Activated naive CD8-positive, alpha-beta T cell treated with anti-CD3 and anti-CD28 coated beads, Interleukin-2, amount 50 U/mL, for 24 hours (primary cell): Measurements from ENCODE around the gene FAHD1.

Experiments used
- ATAC-seq: fragments of 150-1000 bp; cut with Tn5 transposase; one replicate; pipeline ENCODE4 v1.10.0; 2021
- DNase-seq: peaks from one replicate; pipeline ENCODE4 v3.0.0; 2021
- H3K27ac Mint-ChIP-seq: one replicate; pipeline ENCODE4 v1.8.0; 2021; ENCODE audit warnings: mild to moderate bottlenecking, mixed read lengths
- H3K27me3 Mint-ChIP-seq: one replicate; pipeline ENCODE4 v1.8.0; 2021; ENCODE audit warnings: mixed read lengths
- H3K36me3 Mint-ChIP-seq: one replicate; pipeline ENCODE4 v1.8.0; 2021; ENCODE audit warnings: low read depth, mixed read lengths
- H3K4me1 Mint-ChIP-seq: one replicate; pipeline ENCODE4 v1.8.0; 2021; ENCODE audit warnings: mixed read lengths
- H3K4me3 Mint-ChIP-seq: one replicate; pipeline ENCODE4 v1.8.0; 2021; ENCODE audit warnings: mild to moderate bottlenecking, moderate library complexity, mixed read lengths
- H3K9me3 Mint-ChIP-seq: one replicate; pipeline ENCODE4 v1.8.0; 2021; ENCODE audit warnings: mixed read lengths

Gene FAHD1

DNA sequence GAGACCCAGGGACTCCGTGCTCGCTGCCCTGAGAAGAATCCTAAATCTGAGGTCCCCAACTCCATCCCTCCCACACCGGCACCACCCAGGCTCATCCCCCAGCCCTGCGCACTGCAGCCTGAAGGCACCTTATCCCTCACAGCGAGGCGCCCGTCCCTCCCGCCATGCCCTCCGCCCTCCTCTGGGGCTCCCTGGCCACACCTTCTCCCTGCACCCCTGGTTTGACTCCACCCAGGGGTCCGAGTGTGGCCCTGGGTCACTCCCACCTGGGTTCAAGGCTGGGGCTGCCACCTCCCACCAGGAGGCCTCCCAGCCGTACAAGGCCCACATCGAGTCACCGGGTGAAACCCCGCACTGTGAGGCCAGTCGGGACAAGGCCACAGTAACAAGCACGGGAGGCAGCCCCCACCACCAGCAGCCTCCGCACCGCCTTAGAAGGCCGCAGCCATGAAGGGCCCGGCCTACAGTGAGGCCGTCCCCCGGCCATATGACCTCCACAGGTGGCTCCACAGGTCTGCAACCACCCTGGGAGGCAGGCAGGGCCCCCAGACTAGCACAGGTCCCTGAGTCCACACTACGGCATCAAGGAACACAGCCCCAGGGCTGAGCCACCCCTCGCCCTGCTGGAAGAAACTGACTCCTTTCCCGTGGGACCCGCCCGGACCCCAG is 8.7 kb upstream of the FAHD1 start:
- DNase-seq = no peak
- H3K9me3 Mint-ChIP-seq = no peaks in the 10 kb centered on the region
- H3K27ac Mint-ChIP-seq = no peak overlapping the region
- peaks cover 6% of the 10 kb centered on the region for H3K36me3 Mint-ChIP-seq
- no peak for ATAC-seq
- no peak overlapping the region for H3K4me3 Mint-ChIP-seq
- H3K27me3 Mint-ChIP-seq = no peaks in the 10 kb centered on the region
- peaks cover 2% of the 10 kb centered on the region for H3K4me1 Mint-ChIP-seq

DNA sequence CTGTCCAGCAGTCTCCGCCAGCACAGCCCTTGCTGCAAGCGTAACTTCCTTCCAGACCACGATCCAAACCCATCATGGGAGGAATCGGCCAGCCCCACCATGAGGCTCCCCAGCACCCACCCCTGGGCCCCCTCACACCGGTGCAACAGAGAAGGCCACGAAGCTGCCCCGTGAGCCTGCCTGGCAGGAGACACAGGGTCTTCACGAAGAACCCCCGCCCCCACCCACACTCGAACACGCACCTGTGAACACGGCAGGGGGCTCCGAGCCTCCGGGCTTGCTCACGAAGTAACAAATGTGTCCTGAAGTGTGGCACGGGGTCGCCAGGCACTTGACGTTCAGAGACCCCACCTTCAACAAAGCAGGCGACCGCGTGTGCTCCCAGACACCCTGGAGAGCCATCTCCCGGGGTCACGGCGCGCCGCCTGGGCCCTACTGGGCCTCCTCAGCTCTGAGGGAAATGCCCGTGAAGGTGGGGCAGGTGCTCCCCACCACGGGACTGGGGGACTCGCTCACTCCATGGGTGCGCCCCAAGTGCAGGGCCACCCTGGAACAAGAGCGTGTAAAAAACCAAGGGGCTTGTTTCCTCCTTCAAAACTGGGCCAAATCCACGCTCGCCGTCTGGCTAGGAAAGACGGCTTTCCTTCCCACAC is 8.0 kb upstream of the FAHD1 start:
- H3K27ac Mint-ChIP-seq = no peak overlapping the region
- H3K4me3 Mint-ChIP-seq = no peak overlapping the region
- peaks cover 5% of the 10 kb centered on the region for H3K4me1 Mint-ChIP-seq

DNA sequence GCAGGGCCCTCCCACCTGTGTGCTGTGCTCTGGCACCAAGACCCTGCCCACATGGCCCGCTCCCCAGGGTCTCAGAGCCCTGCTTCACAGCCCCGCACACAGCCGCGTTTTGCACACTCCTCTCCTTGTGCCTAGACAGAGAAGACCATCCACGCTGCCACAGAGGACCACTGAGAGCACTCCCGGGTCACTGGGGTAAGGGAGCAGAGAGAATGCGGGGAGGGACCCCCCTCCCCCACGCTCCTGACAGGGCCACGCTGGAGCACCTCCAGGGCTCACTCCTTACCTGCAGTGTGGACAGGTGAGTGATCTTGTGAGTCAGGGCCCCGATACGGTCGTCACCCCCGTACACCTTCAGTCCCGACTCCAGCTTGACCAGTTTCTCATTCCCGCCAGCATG is 7.4 kb upstream of the FAHD1 start:
- DNase-seq = no peak
- Mint-ChIP-seq H3K27ac (no peak overlapping the region), H3K36me3 (peaks cover 3% of the 10 kb centered on the region), H3K4me1 (peaks cover 10% of the 10 kb centered on the region), H3K9me3 (no peaks in the 10 kb centered on the region), H3K27me3 (no peaks in the 10 kb centered on the region), H3K4me3 (no peak overlapping the region)
- ATAC-seq = no peak

More for the DNA sequence above, 8.0 kb upstream of the FAHD1 start:
- peaks cover 3% of the 10 kb centered on the region for H3K36me3 Mint-ChIP-seq
- no peak for DNase-seq
- ATAC-seq = no peak
- no peaks in the 10 kb centered on the region for H3K27me3 Mint-ChIP-seq
- H3K9me3 Mint-ChIP-seq = no peaks in the 10 kb centered on the region

DNA sequence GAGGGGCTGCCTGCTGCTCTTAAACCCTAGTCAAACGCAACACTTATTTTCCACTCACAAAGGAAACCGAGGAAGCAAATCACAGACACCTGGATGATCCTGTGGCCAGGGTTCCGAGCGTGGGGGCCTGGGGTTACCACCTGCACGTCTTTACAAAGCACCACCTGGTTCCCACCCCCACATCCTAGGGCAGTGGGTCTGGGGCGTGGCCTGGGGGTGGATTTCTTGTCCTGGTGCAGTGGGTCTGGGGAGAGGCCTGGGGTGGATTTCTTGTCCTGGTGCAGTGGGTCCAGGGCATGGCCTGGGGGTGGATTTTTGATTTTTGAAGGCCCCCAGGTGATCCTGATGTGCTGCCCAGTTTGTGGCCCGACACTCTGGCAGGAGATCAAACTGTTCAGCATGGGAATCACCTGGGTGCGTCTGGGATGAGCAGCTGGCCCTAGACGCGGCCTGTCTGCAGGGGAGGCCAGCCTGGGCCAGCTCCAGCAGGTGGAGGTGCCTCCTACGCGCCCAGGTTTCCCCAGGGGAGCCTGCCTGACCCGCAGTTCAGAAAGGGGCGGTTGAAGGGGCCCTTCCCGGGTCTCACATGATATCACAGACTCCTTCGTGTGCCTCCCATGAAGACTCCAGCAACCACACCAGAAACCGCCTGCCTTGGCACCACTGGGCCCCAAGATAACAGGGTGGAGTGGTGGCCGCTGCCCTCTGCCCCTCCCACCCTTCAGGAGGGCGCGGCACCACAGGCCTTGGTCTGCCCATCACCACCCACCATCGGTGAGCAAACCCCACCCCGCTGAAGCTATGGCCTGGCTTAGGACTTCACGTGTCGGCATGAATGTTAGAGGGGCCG is 6.7 kb upstream of the FAHD1 start:
- Mint-ChIP-seq H3K27me3 (no peaks in the 10 kb centered on the region), H3K4me3 (no peak overlapping the region), H3K9me3 (no peaks in the 10 kb centered on the region), H3K4me1 (peaks cover 13% of the 10 kb centered on the region), H3K27ac (no peak overlapping the region), H3K36me3 (peaks cover 1% of the 10 kb centered on the region)
- ATAC-seq (no peak), DNase-seq (no peak)

DNA sequence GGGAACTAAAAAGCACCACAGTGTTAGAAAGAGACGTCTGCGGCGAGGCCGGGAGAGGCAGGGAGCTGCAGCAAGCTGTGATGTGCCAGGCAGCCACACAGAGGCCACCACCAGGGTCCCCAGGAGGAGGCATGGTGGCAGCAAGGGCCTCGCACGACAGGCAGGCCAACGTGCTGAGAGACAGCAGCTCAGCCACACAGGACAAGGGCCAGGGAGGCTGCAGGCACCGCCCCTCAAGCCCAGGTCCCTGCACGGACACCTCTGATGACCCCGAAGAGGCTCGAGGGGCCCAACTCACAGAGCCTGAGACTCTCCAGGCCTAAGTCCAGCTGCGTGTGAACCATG is 6.1 kb upstream of the FAHD1 start:
- no peaks in the 10 kb centered on the region for H3K36me3 Mint-ChIP-seq
- H3K9me3 Mint-ChIP-seq = no peaks in the 10 kb centered on the region
- H3K27ac Mint-ChIP-seq = no peak overlapping the region
- ATAC-seq (no peak), DNase-seq (no peak)
- H3K4me1 Mint-ChIP-seq = peaks cover 19% of the 10 kb centered on the region
- H3K4me3 Mint-ChIP-seq = no peak overlapping the region
- H3K27me3 Mint-ChIP-seq = no peaks in the 10 kb centered on the region

DNA sequence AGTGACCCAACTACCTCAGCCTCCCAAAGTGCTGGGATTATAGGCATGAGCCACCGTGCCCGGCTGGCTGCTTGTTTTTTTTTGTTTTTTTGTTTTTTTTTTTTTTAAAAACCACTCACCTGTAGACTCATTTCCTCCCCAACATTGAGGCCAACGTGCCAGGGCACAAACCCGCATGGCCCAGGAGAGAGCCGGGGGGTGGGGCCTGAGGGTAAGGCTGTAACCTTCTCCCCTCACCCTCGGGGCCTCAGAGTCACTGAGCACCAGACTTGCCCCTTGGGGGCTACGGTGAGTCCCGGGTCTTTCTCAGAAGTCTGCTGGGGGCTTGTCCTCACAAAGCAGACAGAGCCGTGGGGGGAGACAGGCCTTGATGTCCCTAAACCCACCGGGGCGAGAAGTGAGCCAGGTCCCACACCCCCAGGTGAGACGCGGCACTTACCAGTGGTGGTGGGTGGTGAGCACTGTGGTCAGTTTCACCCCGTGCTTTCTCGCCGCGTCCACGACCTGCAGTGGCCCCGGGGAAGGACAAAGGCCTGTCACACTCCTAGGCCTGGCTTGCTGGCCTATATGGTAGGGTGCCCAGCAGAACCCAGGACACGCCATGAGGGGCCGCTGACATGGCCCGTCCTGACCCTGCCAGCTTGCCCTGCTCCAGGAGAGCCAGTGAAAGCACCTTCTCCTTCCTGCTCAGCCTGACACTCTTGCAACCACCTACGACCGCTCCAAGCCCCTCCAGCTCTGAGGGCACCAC is 5.0 kb upstream of the FAHD1 start:
- ATAC-seq = no peak
- Mint-ChIP-seq H3K9me3 (no peaks in the 10 kb centered on the region), H3K27ac (no peak overlapping the region), H3K36me3 (no peaks in the 10 kb centered on the region), H3K27me3 (no peaks in the 10 kb centered on the region), H3K4me3 (no peak overlapping the region), H3K4me1 (peaks cover 23% of the 10 kb centered on the region)
- DNase-seq = no peak

DNA sequence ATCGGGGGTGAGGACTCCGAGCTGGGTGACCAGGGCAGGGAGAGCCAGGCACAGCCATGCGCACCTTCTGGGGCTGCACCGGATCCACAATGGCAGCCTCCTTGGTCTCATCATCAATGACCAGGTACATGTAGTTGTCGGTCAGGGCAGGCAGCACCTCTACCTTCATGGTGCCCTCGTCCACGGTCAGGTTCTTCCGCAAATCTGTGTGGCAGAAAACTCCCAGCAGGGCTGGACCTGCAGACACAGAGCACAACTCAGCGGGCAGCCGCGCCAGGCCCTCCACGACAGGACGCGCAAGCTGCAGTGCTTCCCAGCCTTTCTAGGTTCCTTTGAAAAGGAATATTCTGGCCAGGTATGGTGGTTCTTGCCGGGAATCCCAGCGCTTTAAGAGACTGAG is 4.2 kb upstream of the FAHD1 start:
- DNase-seq (no peak), ATAC-seq (no peak)
- no peak overlapping the region for H3K4me3 Mint-ChIP-seq
- H3K9me3 Mint-ChIP-seq = no peaks in the 10 kb centered on the region
- no peaks in the 10 kb centered on the region for H3K27me3 Mint-ChIP-seq
- H3K36me3 Mint-ChIP-seq = no peaks in the 10 kb centered on the region
- H3K4me1 Mint-ChIP-seq = peaks cover 31% of the 10 kb centered on the region
- no peak overlapping the region for H3K27ac Mint-ChIP-seq

DNA sequence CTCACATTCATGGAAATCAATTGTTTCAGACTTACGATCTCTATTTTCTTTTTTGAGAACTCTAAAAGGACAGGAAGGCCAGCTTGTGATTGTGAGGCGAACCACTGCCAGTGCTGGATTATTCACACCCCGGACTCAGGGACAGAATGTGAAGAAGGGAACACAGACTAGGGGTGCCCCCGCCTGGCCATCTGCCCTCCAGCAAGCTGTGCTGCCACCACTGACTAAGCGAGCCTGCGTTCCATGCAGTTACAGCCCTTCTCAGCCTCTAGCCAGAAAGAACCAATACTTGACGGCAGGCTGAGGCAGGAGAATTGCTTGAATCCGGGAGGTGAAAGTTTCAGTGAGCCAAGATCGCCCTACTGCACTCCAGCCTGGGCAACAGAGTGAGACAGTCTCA is 3.2 kb upstream of the FAHD1 start:
- H3K9me3 Mint-ChIP-seq = no peaks in the 10 kb centered on the region
- ATAC-seq (no peak), DNase-seq (peak; percentile 20)
- peaks cover 38% of the 10 kb centered on the region for H3K4me1 Mint-ChIP-seq
- no peaks in the 10 kb centered on the region for H3K27me3 Mint-ChIP-seq
- no peak overlapping the region for H3K4me3 Mint-ChIP-seq
- no peaks in the 10 kb centered on the region for H3K36me3 Mint-ChIP-seq
- no peak overlapping the region for H3K27ac Mint-ChIP-seq

DNA sequence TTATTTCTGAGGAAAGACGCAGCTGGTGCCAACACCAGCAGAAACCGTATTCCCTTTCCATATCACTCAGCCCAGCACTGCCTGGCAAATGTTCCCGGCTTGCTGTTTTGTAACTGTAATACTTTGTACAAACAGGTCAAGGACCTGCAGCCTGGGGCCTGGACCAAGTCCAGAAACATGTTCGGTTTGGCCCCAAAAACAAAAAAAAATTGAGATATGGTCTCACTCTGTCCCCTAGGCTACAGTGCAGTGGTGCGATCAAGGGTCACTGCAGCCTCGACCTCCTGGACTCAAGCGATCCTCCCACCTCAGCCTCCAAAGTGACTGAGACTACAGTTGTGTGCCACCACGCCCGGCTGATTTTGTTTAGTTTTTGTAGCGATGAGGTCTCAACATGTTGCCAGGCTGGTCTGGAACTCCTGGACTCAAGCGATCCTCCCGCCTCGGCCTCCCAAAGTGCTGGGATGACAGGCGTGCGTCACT is 1.6 kb upstream of the FAHD1 start:
- Mint-ChIP-seq H3K27me3 (no peaks in the 10 kb centered on the region), H3K36me3 (peaks cover 2% of the 10 kb centered on the region), H3K9me3 (no peaks in the 10 kb centered on the region), H3K4me1 (peaks cover 50% of the 10 kb centered on the region), H3K27ac (peak overlapping the region; percentile 81), H3K4me3 (peak overlapping the region; percentile 77)
- no peak for DNase-seq
- ATAC-seq = no peak

DNA sequence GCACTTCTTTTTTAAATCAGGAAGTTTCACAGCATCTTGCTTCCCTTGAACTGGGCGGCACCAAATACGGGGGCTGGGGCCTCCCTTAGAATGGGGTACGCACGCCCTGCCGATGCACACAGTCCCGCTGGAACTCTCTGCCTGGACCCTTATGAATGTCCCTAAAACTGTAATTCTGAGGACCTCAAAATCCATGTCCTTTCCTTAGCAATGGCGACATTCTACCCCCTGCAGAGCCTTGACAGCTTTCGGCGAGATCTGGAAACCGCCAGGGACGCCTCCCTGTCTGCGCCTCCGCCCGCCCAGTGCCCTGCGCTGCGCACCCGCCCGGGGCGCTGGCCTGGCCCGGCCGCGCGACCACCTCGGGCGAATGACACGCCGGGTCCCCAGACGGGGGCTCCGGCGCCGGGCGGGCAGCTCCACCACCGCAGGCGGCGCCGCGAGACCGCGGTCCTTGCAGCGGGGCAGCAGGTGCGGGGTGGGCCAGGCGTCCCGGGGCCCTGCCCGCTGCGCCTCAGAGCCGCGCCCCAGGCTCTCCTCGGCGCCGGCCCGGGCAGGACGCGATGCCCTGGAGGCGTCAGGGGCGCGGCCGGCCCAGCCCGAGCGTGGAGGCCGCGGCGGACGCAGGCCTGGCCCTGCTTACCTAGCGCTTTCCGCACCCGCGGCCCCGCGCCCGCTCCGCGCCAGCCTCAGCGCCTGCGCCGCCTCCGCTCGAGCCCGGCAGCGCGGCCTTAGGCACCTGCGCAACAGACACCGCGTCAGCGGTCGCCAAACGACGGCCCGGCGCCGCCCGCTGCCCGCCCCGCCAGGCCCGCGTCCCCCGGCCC is 929 bp upstream of the FAHD1 start:
- Mint-ChIP-seq H3K4me3 (peak overlapping the region; percentile 77), H3K9me3 (no peaks in the 10 kb centered on the region), H3K36me3 (peaks cover 2% of the 10 kb centered on the region), H3K27ac (peak overlapping the region; percentile 81), H3K4me1 (peaks cover 52% of the 10 kb centered on the region), H3K27me3 (no peaks in the 10 kb centered on the region)
- ATAC-seq (peak; percentile 78), DNase-seq (peak; percentile 70)

DNA sequence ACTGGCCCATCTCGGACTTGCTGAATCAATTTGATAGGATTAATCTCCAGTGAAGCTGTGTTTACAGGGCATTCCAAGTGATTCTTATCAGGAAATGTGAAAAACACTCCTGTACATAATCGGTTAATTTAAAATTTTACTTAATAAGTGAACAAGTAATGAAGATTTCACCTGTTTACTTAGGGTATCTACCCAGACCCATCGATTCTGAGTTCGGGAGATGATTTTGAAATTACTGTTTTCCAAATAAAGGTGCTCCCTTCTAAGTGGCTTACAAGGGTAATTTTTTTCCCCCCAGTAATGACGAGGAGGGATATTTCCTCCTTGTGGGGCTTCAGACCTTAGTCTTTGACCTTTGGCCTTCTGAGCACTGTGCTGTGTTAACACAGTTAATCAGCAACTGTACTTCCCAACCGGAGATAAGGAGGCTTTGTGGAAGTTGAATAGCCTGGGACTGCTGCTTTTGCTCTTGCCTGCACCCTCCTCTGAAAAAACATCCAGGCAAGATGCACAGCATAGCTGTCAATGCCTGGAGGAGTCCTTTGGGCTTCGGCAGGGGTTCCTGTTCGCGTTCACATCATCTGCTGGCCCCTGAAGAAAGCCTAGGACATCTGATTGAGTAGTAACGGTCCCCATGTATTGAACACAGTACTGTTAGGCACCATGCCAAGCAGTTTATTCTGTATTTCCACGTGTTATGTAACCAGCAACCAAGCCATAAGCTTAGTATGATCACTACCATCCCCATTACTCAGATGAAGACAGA is 1.8 kb downstream of the FAHD1 start:
- Mint-ChIP-seq H3K36me3 (peaks cover 2% of the 10 kb centered on the region), H3K4me1 (peaks cover 50% of the 10 kb centered on the region), H3K4me3 (peak overlapping the region; percentile 90), H3K9me3 (no peaks in the 10 kb centered on the region), H3K27me3 (no peaks in the 10 kb centered on the region), H3K27ac (no peak overlapping the region)
- DNase-seq (no peak), ATAC-seq (no peak)

DNA sequence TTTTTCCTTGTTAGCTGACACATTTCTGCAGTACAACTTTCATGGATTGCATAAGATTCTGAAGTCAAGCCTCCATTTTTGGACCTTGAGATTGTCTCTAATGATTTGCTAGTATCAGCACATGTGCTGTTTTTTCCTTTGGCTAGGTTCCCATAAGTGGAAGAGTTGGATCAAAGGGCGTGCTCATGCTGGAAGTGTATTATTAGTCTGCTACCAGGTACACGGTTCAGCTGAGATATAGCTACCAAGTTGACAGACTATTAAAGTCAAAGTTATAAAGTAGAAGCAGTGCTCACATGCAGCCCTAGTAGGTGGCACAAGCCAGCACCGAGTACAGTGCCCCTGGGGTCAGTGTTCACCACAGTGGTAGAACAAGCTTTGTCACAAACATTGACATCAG is 3.2 kb downstream of the FAHD1 start:
- Mint-ChIP-seq H3K27me3 (no peaks in the 10 kb centered on the region), H3K4me1 (peaks cover 40% of the 10 kb centered on the region), H3K27ac (no peak overlapping the region), H3K9me3 (no peaks in the 10 kb centered on the region), H3K36me3 (peaks cover 2% of the 10 kb centered on the region), H3K4me3 (no peak overlapping the region)
- no peak for DNase-seq
- ATAC-seq = no peak
